Measurements from ENCODE around the gene MED29.
A peak's percentile ranks its signal among the peaks of the same experiment; 100 is the strongest.

MED29 gene

GRCh38 chr19:39399668-39400050, 8.5 kb downstream of the MED29 start:
- no peak for DNase-seq

GRCh38 chr19:39400061-39400460, 8.9 kb downstream of the MED29 start:
- DNase-seq: no peak

GRCh38 chr19:39401070-39401548, 9.9 kb downstream of the MED29 start:
- no peak for DNase-seq

- no peak for DNase-seq
Measured at GRCh38 chr19:39401549-39402345, 10.6 kb downstream of the MED29 start.

GRCh38 chr19:39402346-39403300, 11.4 kb downstream of the MED29 start:
- peak; percentile 37 to 54 for DNase-seq

GRCh38 chr19:39403331-39404312, 12.4 kb downstream of the MED29 start:
- peak; percentile 83 to 93 for DNase-seq

GRCh38 chr19:39405261-39405957, 14.2 kb downstream of the MED29 start:
- DNase-seq: no peak

- peak in 1 of 2 experiments; percentile 52 for DNase-seq
Measured at GRCh38 chr19:39405958-39406655, 14.9 kb downstream of the MED29 start.

- DNase-seq: peak in 1 of 2 experiments; percentile 59
Measured at GRCh38 chr19:39406656-39407409, 15.7 kb downstream of the MED29 start, which contains the start of gene ZFP36. Gene ZFP36, plus strand, starts transcription at chr19:39406847. Its CDS starts 58 bp downstream, at chr19:39406905.

GRCh38 chr19:39407410-39407659, 16.2 kb downstream of the MED29 start:
- no peak for DNase-seq

- DNase-seq: no peak
Measured at GRCh38 chr19:39407660-39408391, 16.6 kb downstream of the MED29 start.

GRCh38 chr19:39408392-39409207, 17.4 kb downstream of the MED29 start:
- peak in 1 of 2 experiments; percentile 19 for DNase-seq

GRCh38 chr19:39409208-39410016, 18.2 kb downstream of the MED29 start:
- DNase-seq: peak in 1 of 2 experiments; percentile 47

GRCh38 chr19:39410017-39410830, 19.0 kb downstream of the MED29 start:
- peak in 1 of 2 experiments; percentile 47 for DNase-seq

- no peak for DNase-seq
Measured at GRCh38 chr19:39410831-39411080, 19.6 kb downstream of the MED29 start.

- DNase-seq: no peak
Measured at GRCh38 chr19:39411081-39411831, 20.1 kb downstream of the MED29 start.

GRCh38 chr19:39411832-39412099, 20.6 kb downstream of the MED29 start:
- peak; percentile 94 to 95 for DNase-seq
